Measurements from ENCODE around the gene FSTL3.

- TF ChIP-seq SUZ12 (IDR thresholded peaks at IDR 0.05): no peak
- no peak for TF ChIP-seq L3MBTL2 (conservative IDR thresholded peaks at IDR 0.05)
These were observed 33.2 kb downstream of the FSTL3 start for GRCh38 chr19:709196-709964.

Data from HEK293T (cell line).